ENCODE measurements around the gene HOMER2.

- no peak for TF ChIP-seq POLR2AphosphoS5 (IDR thresholded peaks at IDR 0.05; ENCODE audit: insufficient read depth, low read depth, low read length)
- TF ChIP-seq CTCF (IDR thresholded peaks at IDR 0.05; ENCODE audit: extremely low read depth in 1 of 2, insufficient read depth in 1 of 2, low read depth in 1 of 2, low read length in 2 of 2), result no peak
- TF ChIP-seq MYC (IDR thresholded peaks at IDR 0.05; ENCODE audit: low read depth, low read length), result no peak
These were observed 15.5 kb upstream of the HOMER2 start for GRCh38 chr15:82968066-82968465.

Data from endothelial cell of umbilical vein (primary cell).